CD4-positive, alpha-beta T cell treated with Interleukin-6 for 4 hours (primary cell): ENCODE measurements around the gene PROKR2.

Source experiments
- DNase-seq: peaks from one replicate; pipeline ENCODE4 v3.0.0-alpha.2; 2020; ENCODE audit warnings: mixed read lengths

PROKR2 gene

DNA sequence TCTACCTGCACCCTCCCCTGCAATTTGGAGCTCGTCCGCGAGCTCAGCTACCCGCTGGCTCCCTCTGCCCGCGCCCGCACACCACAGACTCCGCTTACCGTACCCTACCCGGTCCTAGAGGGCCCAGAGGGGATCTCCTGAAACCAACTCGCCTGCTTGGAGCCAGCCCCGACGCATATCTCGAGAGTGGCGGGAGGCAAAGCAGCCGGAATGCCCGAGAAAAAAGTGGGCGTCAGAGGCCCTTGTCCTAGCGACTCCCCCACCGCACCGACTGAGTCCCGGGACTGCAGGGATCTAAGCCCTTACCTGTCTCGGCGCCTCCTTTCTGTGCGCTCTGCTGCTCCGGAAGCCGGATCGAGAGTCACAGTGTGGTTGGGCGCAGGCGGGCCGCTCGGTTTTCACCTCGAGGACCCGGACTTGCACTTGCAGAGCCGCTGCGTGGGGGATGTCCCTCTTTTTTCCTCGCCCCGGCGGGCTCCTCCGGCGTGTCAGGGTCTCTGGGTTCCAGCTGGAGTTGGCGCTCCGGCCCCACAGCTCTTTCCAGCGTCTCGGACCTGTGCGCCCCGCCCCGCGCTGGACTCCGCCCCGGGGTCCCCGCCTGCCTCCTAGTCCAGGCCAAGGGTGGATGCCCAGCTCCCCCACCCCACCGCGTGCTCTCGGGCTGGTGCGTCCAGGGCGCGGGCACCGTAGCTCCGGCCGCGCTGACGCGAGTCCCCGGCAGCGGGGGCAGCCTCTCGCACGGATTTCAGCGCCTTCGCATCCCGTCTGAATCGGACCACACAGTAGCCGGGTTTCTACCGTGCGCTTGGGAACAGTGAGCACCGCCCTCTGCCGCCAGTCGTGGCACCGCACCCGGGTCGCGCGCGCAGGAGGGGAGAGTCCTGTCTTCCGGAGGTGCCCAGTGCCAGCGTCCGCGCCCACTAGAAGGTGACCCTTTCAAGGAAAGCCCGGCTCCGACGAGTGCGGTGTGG, at the start of gene PROKR2:
TSS of gene PROKR2 (minus strand) at position 767 of the 971 bp plus-strand sequence. CDS start 2,585 bp downstream, outside the sequence.
- DNase-seq = no peak

DNA sequence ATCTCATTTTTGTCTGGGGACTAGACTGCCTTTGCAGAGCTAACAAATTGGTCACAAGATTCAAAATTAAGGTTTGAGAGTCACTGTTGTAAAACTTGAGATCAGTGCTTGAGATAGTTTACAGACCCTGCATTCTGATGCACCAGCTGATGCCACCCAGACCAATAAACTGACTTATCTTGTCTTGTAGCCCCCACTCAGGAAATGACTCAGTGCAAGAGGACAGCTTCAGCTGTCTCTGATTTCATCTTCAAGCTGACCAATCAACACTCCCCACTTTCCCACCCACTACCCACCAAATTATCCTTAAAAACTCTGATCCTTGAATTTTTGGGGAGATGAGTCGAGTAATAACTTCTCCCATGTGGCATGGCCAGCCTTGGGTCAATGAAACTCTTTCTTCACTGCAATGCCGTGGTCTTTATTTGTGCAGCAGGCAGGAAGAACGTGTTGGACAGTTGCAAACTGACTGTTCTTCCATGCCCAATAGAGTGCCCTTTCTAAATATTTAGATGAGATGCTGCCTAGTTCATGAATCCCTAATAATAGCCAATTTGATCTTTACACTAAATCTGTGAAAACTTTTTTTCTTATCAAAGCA, 48.3 kb upstream of the PROKR2 start:
- DNase-seq = no peak

DNA sequence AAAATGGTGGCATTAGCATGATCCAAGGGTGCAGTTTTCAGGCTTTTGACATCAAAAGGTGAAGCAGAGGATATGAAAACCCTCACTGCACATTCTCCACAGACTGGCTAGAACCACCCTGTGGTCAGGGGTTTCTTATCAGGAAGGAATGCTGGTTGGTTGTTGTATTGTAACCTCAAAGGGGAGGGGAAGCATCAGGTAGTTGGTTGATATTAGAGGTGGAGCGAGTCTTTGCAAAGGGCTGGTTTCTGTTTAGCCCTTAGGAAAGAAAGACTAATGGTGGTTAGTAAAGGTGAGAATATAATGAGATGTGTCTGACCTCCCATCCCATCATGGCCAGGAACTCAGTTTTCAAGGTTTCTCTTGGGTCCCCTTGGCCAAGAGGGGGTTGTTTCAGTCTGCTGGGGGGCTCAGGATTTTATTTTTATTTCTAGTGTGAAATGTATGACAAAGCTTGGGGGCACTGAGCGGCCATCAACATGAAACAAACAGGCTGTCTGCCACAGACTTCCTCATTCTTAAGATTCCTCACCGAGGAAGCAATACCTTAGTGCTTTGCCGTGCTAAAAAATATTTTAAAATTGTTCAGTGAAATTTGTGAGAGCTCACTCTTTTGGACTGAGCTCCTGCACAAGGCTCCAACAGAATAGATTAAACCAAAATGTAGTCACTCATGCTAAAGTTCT, 47.5 kb upstream of the PROKR2 start:
- no peak for DNase-seq

DNA sequence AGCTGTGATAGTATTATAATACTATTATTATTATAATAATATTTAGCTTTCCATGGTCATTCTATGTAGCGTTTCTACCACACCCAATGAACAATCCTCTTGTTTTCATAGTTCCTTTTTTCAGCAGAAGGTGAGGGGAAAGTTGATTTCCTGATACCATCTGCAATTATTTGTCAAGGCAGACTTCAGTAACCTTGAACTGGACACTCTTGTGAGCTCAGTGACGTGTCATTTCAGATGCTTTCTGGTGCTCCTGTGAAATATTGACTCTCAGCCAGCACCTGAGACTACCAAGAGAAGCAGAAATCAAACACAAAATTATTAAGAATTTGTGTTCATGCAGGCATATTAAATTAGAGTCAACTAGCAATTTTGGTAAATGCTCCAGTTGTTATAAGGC, 46.0 kb upstream of the PROKR2 start:
- no peak for DNase-seq

DNA sequence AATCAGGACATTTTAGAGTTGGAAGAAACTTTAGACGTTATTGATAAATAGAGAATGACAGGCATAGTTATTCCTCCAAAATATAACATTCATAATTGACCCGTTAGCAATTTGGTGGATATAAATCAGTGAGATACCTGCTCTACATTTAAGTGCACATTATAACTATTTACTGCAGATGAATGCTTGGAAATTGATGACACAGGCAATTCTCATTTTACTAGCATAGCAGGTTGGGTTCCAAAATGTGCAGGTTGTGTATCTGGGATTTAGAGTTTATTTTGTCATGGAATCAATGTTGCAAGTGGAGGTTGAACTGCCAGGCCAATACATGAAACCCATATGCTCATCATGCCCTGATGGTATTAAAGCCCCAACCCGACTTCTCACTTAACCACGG, 44.4 kb upstream of the PROKR2 start:
- no peak for DNase-seq

DNA sequence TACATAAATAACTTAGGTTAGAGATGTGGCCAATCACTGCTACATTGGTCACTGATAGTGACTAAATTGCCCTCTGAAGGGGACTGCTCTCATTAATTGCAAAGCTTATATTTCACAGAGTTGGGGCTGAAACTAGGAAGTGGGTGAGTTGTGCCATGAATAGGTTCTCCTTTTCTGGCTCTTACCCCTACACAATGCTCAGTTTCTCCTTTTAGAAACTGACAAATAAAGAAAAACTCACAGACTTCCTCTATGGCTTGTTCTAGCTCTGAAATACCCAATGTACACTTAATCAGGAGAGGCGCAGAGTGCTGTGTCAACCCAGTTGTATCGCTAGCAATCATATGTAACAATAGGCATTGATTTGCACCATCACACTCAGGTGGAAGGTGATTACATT, 41.2 kb upstream of the PROKR2 start:
- no peak for DNase-seq

DNA sequence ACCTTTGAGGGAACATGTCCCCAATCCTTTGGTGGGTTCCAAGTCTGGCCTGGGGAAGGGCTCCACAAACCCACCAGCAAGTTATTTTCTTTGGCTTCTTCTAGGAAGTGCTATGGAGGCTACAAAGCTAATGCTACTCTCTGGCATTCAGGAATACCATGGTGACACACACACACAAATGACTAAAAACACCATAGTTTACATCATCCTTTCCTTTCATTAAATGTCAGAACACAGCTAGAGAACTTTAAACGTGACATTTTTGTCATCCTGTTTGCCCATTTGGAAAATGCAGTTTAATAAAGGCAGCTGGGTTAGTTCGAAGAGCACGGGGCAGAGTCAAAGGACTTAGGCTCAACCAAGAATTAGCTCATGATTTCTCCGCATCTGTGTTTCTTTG, 40.2 kb upstream of the PROKR2 start:
- DNase-seq = no peak

DNA sequence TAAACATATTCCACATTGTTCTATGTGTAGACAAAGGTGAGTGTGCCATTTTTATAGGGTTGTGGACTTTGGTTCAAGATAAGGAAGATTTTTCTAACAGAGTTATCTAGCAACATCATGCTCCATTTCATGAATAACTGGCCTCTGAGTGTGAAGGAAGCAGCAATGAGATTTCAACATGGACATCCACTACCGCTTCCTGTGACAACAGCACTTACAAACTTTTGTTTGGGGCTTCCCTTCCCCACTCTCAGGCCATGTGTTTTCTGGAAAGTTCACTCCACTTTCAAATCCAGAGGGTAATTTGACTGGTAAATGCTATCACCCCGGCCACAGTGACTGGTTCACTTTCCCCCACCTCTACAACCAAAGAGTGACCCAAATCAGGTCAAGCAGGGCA, 38.1 kb upstream of the PROKR2 start:
- no peak for DNase-seq

DNA sequence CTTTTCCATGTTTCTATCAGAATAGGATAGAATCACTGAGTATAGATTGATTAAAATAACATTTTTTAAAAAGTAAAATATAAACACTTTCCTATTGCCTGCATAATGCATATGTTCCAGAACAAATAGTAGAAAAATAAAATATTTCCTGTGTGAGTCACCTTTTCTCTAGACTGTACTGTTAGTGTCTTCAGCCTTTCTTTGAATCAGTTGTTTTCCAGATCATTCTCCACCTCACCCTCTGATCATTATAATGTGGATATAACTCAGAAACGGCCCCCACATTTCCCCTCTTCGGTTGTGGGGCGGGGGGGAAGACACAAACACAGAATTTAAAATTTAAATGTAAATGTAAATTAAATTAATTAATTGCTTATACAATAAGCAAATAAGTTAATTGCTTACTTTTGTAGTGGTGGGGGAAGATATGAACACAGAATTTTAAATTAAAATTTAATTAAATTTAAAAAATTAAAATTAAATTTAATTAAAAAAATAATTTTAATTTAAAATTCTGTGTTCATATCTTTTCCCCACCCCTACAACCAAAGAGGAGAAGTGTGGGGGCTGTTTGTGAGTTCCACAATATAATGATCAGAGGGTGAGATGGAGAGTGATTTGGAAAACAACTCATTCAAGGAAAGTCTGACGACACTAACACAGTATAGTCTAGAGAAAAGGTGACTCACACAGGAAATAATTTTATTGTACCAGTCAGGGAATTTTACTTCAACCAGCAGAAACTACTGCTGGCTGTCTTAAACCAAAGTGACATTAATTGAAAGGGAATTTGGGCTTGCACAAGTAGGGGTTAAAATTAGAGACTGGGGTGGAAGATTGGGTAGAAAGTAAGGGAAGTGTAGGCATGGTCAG, 37.1 kb upstream of the PROKR2 start:
- DNase-seq = no peak

DNA sequence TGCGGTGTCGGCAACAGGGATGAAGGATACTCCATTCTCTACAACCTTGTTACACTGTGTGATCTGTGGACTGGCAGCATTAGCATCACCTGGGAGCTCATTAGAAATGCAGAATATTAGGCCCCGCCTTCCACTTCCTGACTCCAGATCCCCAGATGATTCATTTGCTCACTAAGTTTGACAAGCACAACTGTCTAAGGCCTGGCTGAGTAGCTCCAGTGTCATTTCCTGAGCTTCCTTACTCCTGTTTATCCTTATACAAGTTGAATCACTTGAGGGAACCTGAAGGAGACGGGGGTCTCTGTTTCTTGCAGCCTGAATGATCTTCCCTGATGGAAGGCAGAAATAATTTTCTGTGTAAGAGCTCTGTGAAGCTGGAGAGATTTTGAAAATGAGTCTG, 32.7 kb upstream of the PROKR2 start:
- no peak for DNase-seq

DNA sequence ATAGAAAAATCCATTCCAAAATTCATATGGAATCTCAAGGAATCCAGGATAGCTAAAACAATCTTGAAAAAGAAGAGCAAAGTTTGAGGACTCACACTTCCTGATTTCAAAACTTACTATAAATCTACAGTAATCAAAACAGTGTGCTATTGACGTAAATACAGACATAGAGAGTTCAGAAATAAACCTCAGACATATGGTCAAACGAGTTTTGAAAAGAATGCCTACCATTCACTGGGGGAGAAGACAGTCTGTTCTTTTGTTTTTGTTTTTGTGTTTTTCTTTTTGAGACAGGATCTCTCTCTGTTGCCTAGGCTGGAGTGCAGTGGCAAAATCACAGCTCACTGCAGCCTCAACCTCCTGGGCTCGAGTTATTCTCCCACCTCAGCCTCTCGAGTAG, 25.3 kb upstream of the PROKR2 start:
- DNase-seq = no peak

DNA sequence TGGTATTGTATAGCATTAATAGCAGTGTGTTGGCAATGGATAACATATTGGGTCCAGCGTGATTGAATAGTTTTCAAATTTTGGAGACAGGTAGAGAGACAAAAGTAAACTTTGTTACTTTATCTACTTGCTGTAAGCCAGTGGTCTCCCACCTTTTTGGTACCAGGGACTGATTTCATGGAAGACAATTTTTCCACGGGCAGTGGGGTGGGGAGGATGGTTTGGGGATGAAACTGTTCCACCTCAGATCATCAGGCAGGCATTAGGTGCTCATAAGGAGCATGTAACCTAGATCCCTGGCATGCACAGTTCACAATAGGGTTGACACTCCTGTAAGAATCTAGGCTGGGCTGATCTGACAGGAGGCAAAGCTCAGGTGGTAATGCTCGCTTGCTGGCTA, 14.6 kb upstream of the PROKR2 start:
- no peak for DNase-seq

DNA sequence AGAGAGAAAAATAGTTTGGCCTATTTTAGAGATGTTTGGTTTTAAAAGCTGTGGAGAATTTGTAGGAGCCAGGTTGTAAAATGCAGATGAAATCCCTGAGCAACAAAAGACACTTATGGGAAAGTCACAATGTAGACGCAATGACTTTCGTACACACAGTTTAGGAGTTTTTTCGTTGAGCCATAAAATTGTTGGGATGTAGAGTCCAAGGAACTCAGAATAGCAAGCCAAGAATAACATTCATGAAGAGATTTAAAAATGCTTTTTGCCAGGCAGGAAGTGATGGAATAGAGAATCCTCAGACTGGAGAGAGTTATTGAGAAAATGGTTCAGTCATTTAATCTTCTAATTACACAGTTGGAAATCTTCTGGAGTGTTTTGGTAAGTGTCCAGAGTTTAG, 11.5 kb upstream of the PROKR2 start:
- no peak for DNase-seq

DNA sequence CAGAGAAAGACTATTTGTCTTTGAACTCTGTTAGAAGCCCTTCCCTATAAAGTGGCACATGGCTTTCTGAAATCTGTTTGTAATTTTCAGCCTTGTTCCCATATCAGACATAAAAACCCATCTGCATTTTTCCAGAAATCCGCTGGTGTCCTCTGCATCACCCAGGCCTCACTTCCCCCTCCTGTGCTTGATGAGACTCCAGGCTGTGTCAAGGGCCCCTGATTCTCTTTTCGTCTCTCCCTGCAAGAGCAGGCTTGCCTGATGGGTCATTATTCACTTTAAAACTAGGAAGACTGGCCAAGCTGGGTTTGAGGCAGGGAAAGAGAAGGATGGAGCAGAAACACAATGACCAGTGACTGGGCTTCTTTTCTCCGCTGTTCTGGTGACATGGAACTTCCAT, 10.6 kb upstream of the PROKR2 start:
- DNase-seq = no peak

DNA sequence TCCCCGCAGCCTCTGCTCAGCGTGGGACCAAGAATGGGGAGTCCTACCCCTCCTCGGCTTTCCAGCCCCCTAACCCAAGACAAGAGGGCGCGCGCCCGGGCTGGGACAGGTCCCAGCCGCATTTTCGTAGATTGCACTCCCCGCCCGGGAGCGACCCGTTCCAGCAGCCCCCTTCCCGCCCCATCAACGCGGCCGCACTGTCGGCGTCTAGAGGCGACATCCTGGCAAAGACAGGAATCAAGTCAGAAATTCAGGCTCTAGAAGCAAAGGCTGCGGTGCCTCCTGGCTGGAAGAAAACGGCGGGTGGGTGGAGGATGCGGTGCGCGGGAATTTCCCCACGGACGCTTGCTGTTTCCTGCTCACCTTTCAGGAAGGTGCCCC, 957 bp downstream of the PROKR2 start:
- DNase-seq = no peak

DNA sequence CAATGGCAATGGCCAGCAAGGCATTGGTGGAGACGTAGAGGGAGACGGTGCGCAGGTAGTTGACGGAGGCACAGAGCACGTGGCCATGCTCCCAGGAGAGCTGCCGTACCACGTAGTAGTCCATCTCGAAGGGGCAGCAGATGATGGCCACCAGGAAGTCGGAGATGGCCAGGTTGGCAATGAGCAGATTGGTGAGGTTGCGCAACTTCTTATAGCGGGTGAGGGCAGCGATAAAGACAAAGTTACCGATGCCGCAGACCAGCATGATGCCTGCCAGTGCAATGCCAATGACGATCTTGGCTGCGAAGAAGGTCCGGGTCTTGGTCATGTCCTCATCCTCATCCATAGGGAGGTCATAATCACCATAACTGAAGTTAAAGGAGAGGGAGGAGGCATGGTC, 2.8 kb downstream of the PROKR2 start:
- no peak for DNase-seq

DNA sequence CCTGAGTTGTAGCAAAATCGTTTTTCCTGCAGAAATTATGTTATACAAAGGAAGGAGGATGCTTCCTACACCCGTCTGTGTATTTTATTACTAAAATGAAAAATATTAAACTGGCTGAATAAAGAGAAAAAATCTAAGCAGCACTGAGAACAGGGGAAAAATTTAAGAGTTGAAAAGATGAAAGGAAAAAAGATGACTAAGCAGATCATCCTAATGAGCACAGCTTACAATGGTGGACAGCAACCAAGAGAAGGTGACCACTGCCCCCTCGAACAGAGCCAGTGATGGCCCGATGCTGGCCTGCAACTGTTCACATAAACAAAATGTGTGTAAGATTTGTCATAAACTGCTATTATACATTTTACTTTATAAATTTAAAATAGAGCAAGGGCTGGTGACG, 4.2 kb downstream of the PROKR2 start:
- DNase-seq = no peak

DNA sequence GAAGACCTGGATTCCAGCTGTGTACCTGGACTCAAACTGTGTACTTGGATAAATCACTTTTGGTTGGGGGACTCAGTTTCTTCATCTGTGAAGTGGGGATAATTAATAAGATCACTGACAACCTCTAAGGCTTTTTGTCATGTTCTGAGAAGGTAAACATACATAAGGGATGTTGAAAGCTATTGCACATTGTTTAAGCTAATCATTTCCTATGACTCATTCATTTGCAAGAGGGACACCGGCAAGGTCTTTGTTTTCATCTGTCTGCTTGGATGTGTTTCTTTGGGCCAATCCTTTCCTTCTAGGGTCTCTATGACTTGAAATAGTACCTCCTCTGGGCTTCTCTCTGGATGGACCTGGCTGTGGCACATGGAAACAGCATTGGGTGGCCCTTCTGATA, 6.8 kb downstream of the PROKR2 start:
- no peak for DNase-seq

DNA sequence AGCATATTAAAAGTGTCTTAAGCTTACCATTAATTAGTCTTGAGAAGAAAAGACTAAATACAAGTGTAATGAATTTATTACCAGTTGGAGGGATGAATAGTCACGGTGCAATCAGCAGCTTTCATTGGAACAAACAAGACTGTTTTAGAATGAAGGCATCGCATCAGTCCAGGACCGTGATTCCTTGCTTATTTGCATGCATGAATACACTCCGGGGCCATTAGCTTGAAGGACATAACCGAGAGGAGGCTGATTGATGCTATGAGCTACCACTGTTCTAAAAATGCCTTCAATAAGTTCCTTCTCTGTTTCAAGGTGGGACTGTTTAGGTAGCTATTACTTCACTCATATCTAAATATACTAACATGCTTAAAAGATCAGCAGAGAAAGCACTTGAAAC, 17.9 kb downstream of the PROKR2 start:
- no peak for DNase-seq

DNA sequence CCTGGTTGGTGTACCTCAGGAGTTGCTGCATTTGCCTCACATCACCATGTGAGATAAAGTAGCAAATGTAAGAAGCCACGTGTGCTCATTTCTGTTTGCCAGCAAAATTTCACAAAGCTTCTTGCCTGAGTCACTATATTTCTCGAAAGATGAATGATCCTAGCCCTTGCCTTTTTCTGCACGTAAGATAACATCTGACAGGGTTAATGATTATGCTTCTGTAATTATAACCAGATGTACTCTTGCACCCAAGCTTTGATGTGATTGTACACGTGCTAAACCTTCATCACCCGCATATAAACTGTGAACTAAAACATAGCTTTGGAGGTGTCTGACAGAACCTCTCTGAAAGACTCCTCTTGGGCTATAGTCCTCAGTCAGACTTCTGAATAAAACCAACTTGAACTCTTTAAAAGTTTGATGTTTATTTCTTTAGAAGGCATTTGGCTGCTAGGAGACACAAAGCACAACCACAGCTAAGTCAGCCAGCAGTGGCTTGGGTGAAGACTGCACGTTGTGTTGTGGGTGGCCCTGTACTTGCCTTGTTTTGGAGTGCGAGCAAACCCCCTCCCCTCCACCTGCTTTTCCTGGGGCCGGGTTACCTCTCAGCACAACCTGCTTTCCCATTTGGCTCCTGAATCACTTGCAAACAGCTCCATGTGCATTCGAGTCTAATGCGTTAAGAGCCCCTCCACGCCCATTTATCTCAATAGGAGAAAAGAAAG, 19.3 kb downstream of the PROKR2 start:
- no peak for DNase-seq

DNA sequence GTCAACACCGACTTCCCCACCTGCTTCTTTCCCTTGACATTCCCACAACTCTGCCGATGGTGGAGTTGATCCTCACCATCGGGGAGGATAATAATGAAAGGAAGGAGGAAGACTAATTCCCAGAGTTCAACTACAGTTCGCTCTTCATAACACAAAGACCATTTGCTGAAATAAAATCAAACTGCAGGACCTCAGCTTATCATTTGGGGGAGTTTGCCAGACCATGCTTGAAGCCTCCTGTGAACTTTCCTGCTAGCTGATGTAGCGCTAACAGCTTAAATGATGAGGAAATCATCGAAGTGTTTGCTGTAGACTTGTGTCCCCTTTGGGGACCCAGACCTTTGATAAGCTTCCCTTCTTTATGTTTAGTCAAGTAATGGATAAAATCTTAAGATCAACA, 26.2 kb downstream of the PROKR2 start:
- no peak for DNase-seq

DNA sequence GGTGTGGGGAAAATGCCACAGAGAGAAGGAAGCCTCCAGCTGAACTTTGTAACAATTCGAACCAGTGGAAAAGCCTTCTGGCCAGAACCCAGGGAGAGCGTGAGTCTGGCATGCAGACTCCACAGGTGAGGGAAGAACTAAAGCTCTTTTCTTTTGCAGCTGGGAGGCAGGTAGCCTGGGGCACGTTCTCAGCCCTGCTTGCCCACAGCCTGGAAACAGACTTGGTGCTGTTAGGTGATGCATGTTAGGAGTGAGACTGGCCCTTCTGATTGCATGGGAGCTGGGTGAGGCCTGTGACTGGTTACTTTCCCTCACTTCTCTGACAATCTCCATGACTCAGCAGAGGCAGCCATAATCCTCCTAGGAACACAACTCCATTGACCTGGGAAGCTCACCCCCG, 34.2 kb downstream of the PROKR2 start:
- no peak for DNase-seq
